AG04450 (cell line): Measurements from ENCODE around the gene SHROOM2. TPM values are rescaled to one million over a fixed set of nuclear protein-coding genes. Genes with fewer than 3 reads are reported as not detected.
A peak's percentile ranks its signal among the peaks of the same experiment; 100 is the strongest.

Source experiments
- CTCF ChIA-PET: fragments of 300-600, 350-600 bp; formaldehyde crosslinking; extraction: SDS; loops from one replicate; lab custom pipeline; 2022; ENCODE audit warnings: antibody characterized with exemption, inconsistent platforms; lab: Charles Lee
- POLR2A ChIA-PET: fragments of 350-600 bp; formaldehyde crosslinking; extraction: SDS; loops from one replicate; lab custom pipeline; 2021; ENCODE audit warnings: antibody characterized with exemption, inconsistent platforms; lab: Yijun Ruan, JAX
- DNase-seq: peaks from one replicate; pipeline ENCODE4 v3.0.0-alpha.2; 2011; ENCODE audit warnings: low read depth, low spot score
- H3K27ac ChIP-seq: one replicate; pipeline ENCODE4 v1.5.1; 2012; ENCODE audit warnings: low read depth, low read length, control low read depth
- H3K27me3 ChIP-seq: one replicate; pipeline ENCODE4 v1.6.0; 2012; ENCODE audit warnings: low read length; ENCODE audit not compliant: control insufficient read depth, insufficient read depth
- H3K4me3 ChIP-seq: 2 replicates; pipeline ENCODE4 v1.5.1; 2011; ENCODE audit warnings: mild to moderate bottlenecking, low read depth, low read length, control low read depth
- H3K9me3 ChIP-seq: 2 replicates; pipeline ENCODE4 v1.5.1; 2012; ENCODE audit warnings: low read length; ENCODE audit not compliant: control insufficient read depth, insufficient read depth
- polyA minus RNA-seq: library from RNA; depleted of rRNA, polyadenylated mRNA; stranded (reverse); fragments of >200 nt; gene quantifications from 2 replicates; pipeline ENCODE4 v1.2.3, GENCODE V29; 2011; rRNA and poly(A)+ RNA removed
- polyA plus RNA-seq: library from polyadenylated mRNA; depleted of rRNA; stranded (reverse); fragments of >200 nt; gene quantifications from 2 replicates; pipeline ENCODE4 v1.2.3, GENCODE V29; 2011; rRNA removed
- TF ChIP-seq, protein P1 (sequence below): IDR thresholded peaks from 2 replicates; pipeline ENCODE4 v1.5.1; 2011; ENCODE audit warnings: low read depth, low read length, control low read depth, inconsistent platforms

The SHROOM2 gene
- 9.9 and 13.2 TPM in 2 replicates for polyA plus RNA-seq
- 11.8 and 15.1 TPM in 2 replicates for polyA minus RNA-seq

- TF ChIP-seq, protein P1, sequence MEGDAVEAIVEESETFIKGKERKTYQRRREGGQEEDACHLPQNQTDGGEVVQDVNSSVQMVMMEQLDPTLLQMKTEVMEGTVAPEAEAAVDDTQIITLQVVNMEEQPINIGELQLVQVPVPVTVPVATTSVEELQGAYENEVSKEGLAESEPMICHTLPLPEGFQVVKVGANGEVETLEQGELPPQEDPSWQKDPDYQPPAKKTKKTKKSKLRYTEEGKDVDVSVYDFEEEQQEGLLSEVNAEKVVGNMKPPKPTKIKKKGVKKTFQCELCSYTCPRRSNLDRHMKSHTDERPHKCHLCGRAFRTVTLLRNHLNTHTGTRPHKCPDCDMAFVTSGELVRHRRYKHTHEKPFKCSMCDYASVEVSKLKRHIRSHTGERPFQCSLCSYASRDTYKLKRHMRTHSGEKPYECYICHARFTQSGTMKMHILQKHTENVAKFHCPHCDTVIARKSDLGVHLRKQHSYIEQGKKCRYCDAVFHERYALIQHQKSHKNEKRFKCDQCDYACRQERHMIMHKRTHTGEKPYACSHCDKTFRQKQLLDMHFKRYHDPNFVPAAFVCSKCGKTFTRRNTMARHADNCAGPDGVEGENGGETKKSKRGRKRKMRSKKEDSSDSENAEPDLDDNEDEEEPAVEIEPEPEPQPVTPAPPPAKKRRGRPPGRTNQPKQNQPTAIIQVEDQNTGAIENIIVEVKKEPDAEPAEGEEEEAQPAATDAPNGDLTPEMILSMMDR = no peak
- POLR2A ChIA-PET = interaction anchor here (0.6 kb wide), 1 partner anchor 217 kb away, joined by 5 read pairs; no protein-coding TSS in a partner anchor
These were observed at the start of gene SHROOM2 for GRCh38 chrX:9785944-9786797. SHROOM2 (plus strand) TSS chrX:9786429; CDS start chrX:9786546, 117 bp downstream.

GRCh38 chrX:9737363-9737762 is 48.9 kb upstream of the SHROOM2 start:
- CTCF ChIA-PET = no interaction called here
- no peak overlapping the region for H3K4me3 ChIP-seq

More at GRCh38 chrX:9785944-9786797, at the start of gene SHROOM2:
- H3K27me3 ChIP-seq = peaks cover 17% of the 10 kb centered on the region
- H3K4me3 ChIP-seq = peak within 1 kb of the TSS; percentile 56
- CTCF ChIA-PET = no interaction called here
- no peaks in the 10 kb centered on the region for H3K9me3 ChIP-seq
- no peak for DNase-seq
- H3K27ac ChIP-seq = no peak within 1 kb of the TSS

DNA sequence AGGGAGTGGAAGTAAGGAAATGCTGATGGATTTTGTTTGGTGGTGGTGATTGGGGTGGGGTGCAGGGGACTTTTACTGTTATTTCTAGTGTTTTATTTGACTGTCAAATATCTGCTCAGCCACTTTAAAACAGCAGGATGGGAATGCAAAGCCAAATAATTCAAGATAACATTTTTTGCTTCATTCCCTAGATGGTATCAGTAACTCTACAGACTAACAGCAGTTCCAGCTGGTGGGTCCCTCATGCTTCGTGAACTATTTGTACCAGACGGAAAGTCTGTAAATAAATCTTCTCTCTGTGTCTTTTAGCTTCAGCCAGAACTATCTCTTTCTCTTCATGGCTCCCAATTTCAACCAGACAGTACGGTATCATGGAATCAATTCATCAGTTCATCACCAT is 48.1 kb upstream of the SHROOM2 start:
- no peak overlapping the region for H3K27ac ChIP-seq
- H3K9me3 ChIP-seq = no peaks in the 10 kb centered on the region; the same call in 1 of the 2 replicates
- TF ChIP-seq, protein P1 = no peak
- POLR2A ChIA-PET = no interaction called here
- no peak for DNase-seq
- H3K4me3 ChIP-seq = no peak overlapping the region
- CTCF ChIA-PET = no interaction called here
- no peaks in the 10 kb centered on the region for H3K27me3 ChIP-seq

More at GRCh38 chrX:9737363-9737762, 48.9 kb upstream of the SHROOM2 start:
- DNase-seq = no peak
- Histone ChIP-seq H3K9me3 (no peaks in the 10 kb centered on the region; the same call in 1 of the 2 replicates), H3K27ac (no peak overlapping the region), H3K27me3 (no peaks in the 10 kb centered on the region)
- POLR2A ChIA-PET = no interaction called here
- TF ChIP-seq, protein P1 = no peak

- TF ChIP-seq, protein P1 = no peak
- H3K4me3 ChIP-seq = no peak overlapping the region
- ChIA-PET POLR2A (no interaction called here), CTCF (no interaction called here)
- no peak for DNase-seq
- H3K27ac ChIP-seq = no peak overlapping the region
- H3K9me3 ChIP-seq = no peaks in the 10 kb centered on the region; the same call in 1 of the 2 replicates
- H3K27me3 ChIP-seq = no peaks in the 10 kb centered on the region
These were observed 47.1 kb upstream of the SHROOM2 start for GRCh38 chrX:9739130-9739529.

DNA sequence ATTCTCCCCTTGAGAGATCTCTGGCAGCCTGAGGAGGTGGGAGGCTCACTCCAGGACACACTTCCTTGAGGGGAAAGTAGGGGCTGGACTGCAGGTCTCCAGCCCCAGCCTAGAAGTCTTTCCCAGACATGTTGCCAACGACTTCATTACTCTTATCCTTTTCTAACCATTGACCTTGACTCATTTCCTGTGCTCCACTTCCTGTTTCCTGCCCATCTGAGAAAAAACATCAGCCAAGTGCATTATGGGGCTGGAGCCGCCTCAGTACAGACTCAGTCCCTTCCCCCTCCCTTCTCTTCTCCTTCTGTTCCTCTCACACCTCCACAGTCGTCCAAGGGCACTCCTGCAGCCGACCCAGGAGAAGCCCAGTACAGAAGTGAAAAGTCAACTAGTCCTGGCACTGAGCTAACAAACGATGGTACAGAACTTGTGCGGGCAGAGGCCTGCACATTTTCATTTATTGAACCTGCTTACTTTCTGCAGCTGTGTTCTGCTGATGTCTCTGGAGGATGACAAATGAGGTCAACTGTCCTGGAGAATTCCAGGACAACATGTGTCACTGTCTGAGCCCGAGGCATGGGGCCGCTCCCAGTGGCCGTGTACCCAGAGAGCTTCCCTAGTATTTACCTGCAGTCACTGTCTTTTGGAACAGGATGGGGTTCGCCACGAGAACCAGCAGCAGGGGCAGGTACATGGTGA is 40.7 kb upstream of the SHROOM2 start:
- Histone ChIP-seq H3K9me3 (no peaks in the 10 kb centered on the region; the same call in 1 of the 2 replicates), H3K27ac (no peak overlapping the region), H3K4me3 (no peak overlapping the region), H3K27me3 (no peaks in the 10 kb centered on the region)
- TF ChIP-seq, protein P1 = no peak
- CTCF ChIA-PET = no interaction called here
- DNase-seq = no peak
- POLR2A ChIA-PET = no interaction called here
